Activated T-helper 1 cell treated with anti-CD3 and anti-CD28 coated beads, Interleukin-12 subunit alpha, Interleukin-12 subunit beta, Interleukin-2, Interleukin-4 antibody, amounts not matched to agents 30 ng/mL and 10 ng/mL and 1 ng/mL, durations not matched to agents 14 hours and 24 hours and 36 hours (primary cell): ENCODE measurements around the gene APOO. TPM values are rescaled to one million over a fixed set of nuclear protein-coding genes. Genes with fewer than 3 reads are reported as not detected.

ENCODE experiments used
- DNase-seq: peaks from one replicate; pipeline ENCODE4 v3.0.0; 2021; ENCODE audit warnings: low spot score
- H3K27ac Mint-ChIP-seq: one replicate; pipeline ENCODE4 v1.8.0; 2021; ENCODE audit warnings: mild to moderate bottlenecking, mixed read lengths
- H3K27me3 Mint-ChIP-seq: one replicate; pipeline ENCODE4 v1.8.0; 2022; ENCODE audit warnings: mild to moderate bottlenecking, moderate library complexity, mixed read lengths; ENCODE audit not compliant: insufficient read depth
- H3K36me3 Mint-ChIP-seq: one replicate; pipeline ENCODE4 v1.8.0; 2021; ENCODE audit warnings: low read depth, mixed read lengths
- H3K4me1 Mint-ChIP-seq: one replicate; pipeline ENCODE4 v1.8.0; 2021; ENCODE audit warnings: low read depth, mixed read lengths
- H3K4me3 Mint-ChIP-seq: one replicate; pipeline ENCODE4 v1.8.0; 2021; ENCODE audit warnings: mild to moderate bottlenecking, moderate library complexity, mixed read lengths
- H3K9me3 Mint-ChIP-seq: one replicate; pipeline ENCODE4 v1.8.0; 2021; ENCODE audit warnings: mixed read lengths
- intact Hi-C: fragments of 100-400 bp; cut with micrococcal nuclease; formaldehyde crosslinking; loops from one replicate; pipeline ENCODE4 v1.15.1; 2024
- total RNA-seq: library from RNA; stranded (reverse); gene quantifications from 2 replicates; pipeline ENCODE4 v1.2.3, GENCODE V29; 2022

The APOO gene
- total RNA-seq, 1 donor from 2014 or later = 29.0 TPM

- H3K9me3 Mint-ChIP-seq = no peaks in the 10 kb centered on the region
- H3K4me3 Mint-ChIP-seq = no peak overlapping the region
- no peaks in the 10 kb centered on the region for H3K36me3 Mint-ChIP-seq
- H3K27me3 Mint-ChIP-seq = no peaks in the 10 kb centered on the region
- H3K27ac Mint-ChIP-seq = no peak overlapping the region
- intact Hi-C loops = no loop called here
- H3K4me1 Mint-ChIP-seq = peaks cover 17% of the 10 kb centered on the region
- no peak for DNase-seq
These were observed 24.3 kb upstream of the APOO start for GRCh38 chrX:23932046-23932445.

- H3K36me3 Mint-ChIP-seq = no peaks in the 10 kb centered on the region
- H3K27ac Mint-ChIP-seq = peak overlapping the region; percentile 61
- no peak for DNase-seq
- peaks cover 17% of the 10 kb centered on the region for H3K4me1 Mint-ChIP-seq
- no peaks in the 10 kb centered on the region for H3K27me3 Mint-ChIP-seq
- H3K4me3 Mint-ChIP-seq = peak overlapping the region; percentile 53
- no peaks in the 10 kb centered on the region for H3K9me3 Mint-ChIP-seq
- intact Hi-C loops = no loop called here
These were observed 23.3 kb upstream of the APOO start for GRCh38 chrX:23930894-23931604.

GRCh38 chrX:23926015-23926414 is 18.3 kb upstream of the APOO start:
- DNase-seq = no peak
- Mint-ChIP-seq H3K9me3 (no peaks in the 10 kb centered on the region), H3K27ac (no peak overlapping the region), H3K27me3 (no peaks in the 10 kb centered on the region), H3K4me1 (peaks cover 3% of the 10 kb centered on the region), H3K4me3 (no peak overlapping the region), H3K36me3 (peaks cover 3% of the 10 kb centered on the region)
- intact Hi-C loops = no loop called here

GRCh38 chrX:23919706-23920320 is 12.1 kb upstream of the APOO start:
- peaks cover 5% of the 10 kb centered on the region for H3K9me3 Mint-ChIP-seq
- peaks cover 8% of the 10 kb centered on the region for H3K36me3 Mint-ChIP-seq
- H3K4me1 Mint-ChIP-seq = peaks cover 7% of the 10 kb centered on the region
- H3K27ac Mint-ChIP-seq = no peak overlapping the region
- no peak overlapping the region for H3K4me3 Mint-ChIP-seq
- no peaks in the 10 kb centered on the region for H3K27me3 Mint-ChIP-seq
- DNase-seq = no peak
- intact Hi-C loops = no loop called here

DNA sequence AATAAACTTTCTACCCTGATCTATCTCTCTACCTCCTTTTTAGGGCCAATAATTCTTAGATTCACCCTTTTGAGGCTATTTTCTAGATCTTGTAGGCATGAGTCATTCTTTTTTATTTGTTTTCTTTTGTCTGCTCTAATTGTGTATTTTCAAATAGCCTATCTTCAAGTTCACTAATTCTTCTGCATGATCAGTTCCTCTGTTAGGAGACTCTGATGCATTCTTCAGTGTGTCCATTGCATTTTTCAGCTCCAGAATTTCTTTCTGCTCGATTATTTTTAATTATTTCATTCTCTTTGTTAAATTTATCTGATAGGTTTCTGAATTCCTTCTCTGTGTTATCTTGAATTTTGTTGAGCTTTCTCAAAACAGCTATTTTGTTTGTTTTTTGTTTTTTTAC is 11.4 kb upstream of the APOO start:
- Mint-ChIP-seq H3K36me3 (peaks cover 8% of the 10 kb centered on the region), H3K9me3 (peaks cover 5% of the 10 kb centered on the region), H3K4me1 (peaks cover 7% of the 10 kb centered on the region), H3K27me3 (no peaks in the 10 kb centered on the region), H3K4me3 (no peak overlapping the region), H3K27ac (no peak overlapping the region)
- intact Hi-C loops = no loop called here
- DNase-seq = no peak

DNA sequence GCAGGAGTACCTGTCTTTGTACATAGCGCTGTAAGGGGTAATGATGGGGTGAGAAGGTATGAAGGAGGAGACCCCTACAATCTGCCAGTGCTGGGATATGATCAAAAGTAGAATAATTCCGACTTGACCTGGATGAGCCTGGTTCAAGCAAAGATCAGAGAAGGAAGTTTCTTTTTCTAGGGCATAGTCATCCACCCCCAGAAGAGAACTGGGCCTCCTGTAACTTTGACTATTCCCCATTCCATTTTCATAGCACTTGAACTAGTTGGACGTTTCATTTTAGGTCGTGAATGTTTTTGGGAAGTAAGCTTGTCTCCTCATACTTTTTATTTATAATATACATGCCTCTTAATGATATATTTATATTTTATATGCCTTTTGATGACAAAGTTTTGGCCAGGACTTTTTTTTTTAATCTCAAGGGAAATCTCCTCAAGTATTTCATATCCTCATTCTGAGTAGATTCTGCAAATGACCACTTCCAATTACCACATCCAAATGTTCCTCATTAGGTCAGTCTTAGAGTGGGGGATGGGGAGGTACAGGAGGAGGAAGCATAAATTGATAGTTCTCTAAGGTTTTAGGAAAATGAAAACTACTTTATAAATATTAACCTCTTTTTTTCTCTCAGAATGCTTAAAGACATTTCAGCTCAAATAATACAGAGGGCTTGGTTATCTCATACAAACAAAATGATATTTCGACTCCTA is 3.5 kb upstream of the APOO start:
- H3K4me1 Mint-ChIP-seq = peaks cover 8% of the 10 kb centered on the region
- no peaks in the 10 kb centered on the region for H3K9me3 Mint-ChIP-seq
- no peaks in the 10 kb centered on the region for H3K36me3 Mint-ChIP-seq
- H3K27ac Mint-ChIP-seq = no peak overlapping the region
- H3K27me3 Mint-ChIP-seq = no peaks in the 10 kb centered on the region
- no peak overlapping the region for H3K4me3 Mint-ChIP-seq
- intact Hi-C loops = no loop called here
- DNase-seq = no peak

DNA sequence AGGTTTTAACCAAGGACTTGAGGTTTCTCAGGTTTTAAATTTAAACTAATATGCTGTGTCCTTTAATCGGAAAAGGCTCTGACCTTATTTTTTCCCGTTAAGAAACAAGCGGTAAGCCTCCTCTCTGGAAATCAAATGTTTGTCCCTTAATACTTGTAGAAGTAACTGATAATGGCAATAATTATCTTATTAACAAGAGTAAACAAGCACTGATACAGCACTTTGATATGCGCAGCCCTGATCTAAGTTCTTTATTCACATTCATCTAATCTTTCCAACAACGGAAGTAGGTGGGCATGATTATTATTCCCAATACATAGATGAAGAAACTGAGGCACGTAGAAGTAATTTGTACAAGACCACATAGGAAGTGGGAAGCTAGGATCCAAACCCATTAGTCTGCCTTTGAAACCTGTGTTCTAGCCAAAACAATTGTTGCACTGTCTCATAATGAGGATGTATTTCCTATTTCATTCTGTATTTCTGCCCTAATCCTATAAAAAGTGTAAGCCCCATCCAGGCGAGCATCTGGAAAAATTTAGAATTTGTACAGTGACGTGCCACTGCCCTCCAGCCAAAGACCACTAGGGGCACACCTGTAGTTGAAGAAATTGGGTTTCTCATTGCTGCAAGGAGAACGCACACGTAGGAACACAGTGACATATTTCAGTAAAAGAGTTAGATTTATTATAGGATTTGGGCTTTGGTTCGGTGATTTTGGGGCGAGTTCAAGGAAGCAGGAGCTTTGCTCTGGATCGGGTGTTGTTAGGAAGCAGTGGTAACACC is 674 bp upstream of the APOO start:
- Mint-ChIP-seq H3K4me3 (peak overlapping the region; percentile 69), H3K36me3 (no peaks in the 10 kb centered on the region), H3K4me1 (peaks cover 13% of the 10 kb centered on the region), H3K9me3 (no peaks in the 10 kb centered on the region), H3K27ac (peak overlapping the region; percentile 84), H3K27me3 (no peaks in the 10 kb centered on the region)
- intact Hi-C loops = loop anchor here (1.0 to 10.0 kb wide), 6 partner anchors 45 to 334 kb away; partner anchors contain the start of gene PRDX4
- DNase-seq = no peak

DNA sequence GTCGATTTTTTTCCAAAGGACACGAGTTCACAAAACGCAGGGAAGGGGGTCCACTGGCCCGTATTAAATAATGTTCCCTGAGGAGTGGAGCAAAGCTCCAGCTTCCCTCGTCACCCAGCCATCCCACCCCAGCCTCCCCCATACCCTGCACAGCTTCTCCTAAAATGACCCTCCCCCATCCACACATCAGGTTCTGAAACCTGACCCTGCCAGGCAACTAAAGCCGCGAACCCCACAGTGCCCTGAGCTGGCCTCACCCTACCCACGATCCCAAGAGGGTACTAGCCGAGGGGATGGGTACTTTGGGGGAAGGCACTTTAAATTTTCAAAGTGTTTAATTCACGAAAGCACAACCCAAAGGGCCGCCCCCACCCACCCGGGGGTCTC is 634 bp downstream of the APOO start:
- Mint-ChIP-seq H3K4me1 (peaks cover 13% of the 10 kb centered on the region), H3K27me3 (no peaks in the 10 kb centered on the region), H3K9me3 (no peaks in the 10 kb centered on the region), H3K27ac (peak overlapping the region; percentile 89), H3K36me3 (no peaks in the 10 kb centered on the region), H3K4me3 (peak overlapping the region; percentile 85)
- intact Hi-C loops = loop anchor here (1.0 to 10.0 kb wide), 6 partner anchors 124 to 335 kb away; partner anchors contain the start of genes ACOT9, EIF2S3, PRDX4 and SAT1
- no peak for DNase-seq

DNA sequence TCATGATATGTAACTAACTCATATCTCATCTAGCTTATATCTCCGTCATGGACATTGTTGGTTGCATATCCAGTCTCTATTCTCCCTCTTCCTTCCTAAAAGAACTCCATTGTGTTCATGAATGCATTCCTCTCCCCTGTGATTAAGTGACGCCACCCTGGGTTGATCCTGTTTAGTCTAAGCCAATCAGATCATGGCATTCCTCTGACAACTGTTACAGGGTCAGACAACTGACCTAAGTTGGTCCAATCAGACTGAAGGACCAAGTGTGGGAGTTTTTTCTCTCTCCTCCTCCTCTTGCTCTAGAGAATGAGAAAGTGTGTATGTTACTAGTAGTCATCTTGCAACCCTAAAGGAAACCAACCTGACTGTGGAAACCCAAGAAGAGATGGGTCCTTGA is 3.6 kb downstream of the APOO start:
- Mint-ChIP-seq H3K9me3 (no peaks in the 10 kb centered on the region), H3K27me3 (no peaks in the 10 kb centered on the region), H3K4me3 (no peak overlapping the region), H3K27ac (peak overlapping the region; percentile 45), H3K36me3 (no peaks in the 10 kb centered on the region), H3K4me1 (peaks cover 13% of the 10 kb centered on the region)
- no peak for DNase-seq
- intact Hi-C loops = loop anchor here (10.0 kb wide), 1 partner anchor 239 kb away; the partner anchor contains the start of gene PRDX4

GRCh38 chrX:23902419-23902818 is 5.3 kb downstream of the APOO start:
- Mint-ChIP-seq H3K27ac (no peak overlapping the region), H3K9me3 (no peaks in the 10 kb centered on the region), H3K36me3 (no peaks in the 10 kb centered on the region), H3K27me3 (no peaks in the 10 kb centered on the region), H3K4me1 (peaks cover 5% of the 10 kb centered on the region), H3K4me3 (no peak overlapping the region)
- intact Hi-C loops = loop anchor here (1.0 to 10.0 kb wide), 5 partner anchors 121 to 265 kb away; partner anchors contain the start of gene PRDX4
- no peak for DNase-seq

- H3K9me3 Mint-ChIP-seq = no peaks in the 10 kb centered on the region
- intact Hi-C loops = loop anchor here (1.0 to 10.0 kb wide), 5 partner anchors 121 to 265 kb away; partner anchors contain the start of gene PRDX4
- no peaks in the 10 kb centered on the region for H3K36me3 Mint-ChIP-seq
- no peaks in the 10 kb centered on the region for H3K27me3 Mint-ChIP-seq
- peak; percentile 9 for DNase-seq
- peaks cover 5% of the 10 kb centered on the region for H3K4me1 Mint-ChIP-seq
- no peak overlapping the region for H3K27ac Mint-ChIP-seq
- H3K4me3 Mint-ChIP-seq = no peak overlapping the region
These were observed 5.9 kb downstream of the APOO start for GRCh38 chrX:23901805-23902204.

GRCh38 chrX:23901060-23901459 is 6.7 kb downstream of the APOO start:
- intact Hi-C loops = loop anchor here (10.0 kb wide), 1 partner anchor 236 kb away; the partner anchor contains the start of gene PRDX4
- H3K9me3 Mint-ChIP-seq = no peaks in the 10 kb centered on the region
- no peaks in the 10 kb centered on the region for H3K36me3 Mint-ChIP-seq
- no peak overlapping the region for H3K27ac Mint-ChIP-seq
- H3K27me3 Mint-ChIP-seq = no peaks in the 10 kb centered on the region
- H3K4me3 Mint-ChIP-seq = no peak overlapping the region
- no peak for DNase-seq
- H3K4me1 Mint-ChIP-seq = peaks cover 5% of the 10 kb centered on the region
